AG08396 (cell line): ENCODE measurements around the gene ACACA.
"Not testable (repeated sequence)": the region's sequence is repeated elsewhere in the genome, so short reads cannot be mapped to it uniquely, and the experiment has no call there.

Experiments used
- DNase-seq: peaks from one replicate; pipeline ENCODE4 v3.0.0; 2012; ENCODE audit warnings: low spot score, mixed read lengths

ACACA gene

DNA sequence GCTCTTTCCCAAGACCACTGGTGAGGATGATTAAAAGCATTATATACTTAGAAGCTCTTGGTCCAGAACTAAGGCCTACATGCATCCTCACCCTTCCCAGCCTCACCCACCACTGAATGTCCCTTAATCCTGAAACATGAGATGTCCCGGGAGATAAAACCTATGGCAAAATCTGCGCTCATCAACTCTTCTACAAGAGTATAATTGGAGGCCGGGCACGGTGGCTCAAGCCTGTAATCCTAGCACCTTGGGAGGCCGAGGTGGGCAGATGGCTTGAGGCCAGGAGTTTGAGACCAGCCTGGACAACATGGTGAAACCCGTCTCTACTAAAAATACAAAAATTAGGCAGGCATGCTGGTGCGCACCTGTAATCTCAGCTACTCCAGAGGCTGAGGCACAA lies 13.3 kb downstream of the ACACA start:
- no peak for DNase-seq

DNA sequence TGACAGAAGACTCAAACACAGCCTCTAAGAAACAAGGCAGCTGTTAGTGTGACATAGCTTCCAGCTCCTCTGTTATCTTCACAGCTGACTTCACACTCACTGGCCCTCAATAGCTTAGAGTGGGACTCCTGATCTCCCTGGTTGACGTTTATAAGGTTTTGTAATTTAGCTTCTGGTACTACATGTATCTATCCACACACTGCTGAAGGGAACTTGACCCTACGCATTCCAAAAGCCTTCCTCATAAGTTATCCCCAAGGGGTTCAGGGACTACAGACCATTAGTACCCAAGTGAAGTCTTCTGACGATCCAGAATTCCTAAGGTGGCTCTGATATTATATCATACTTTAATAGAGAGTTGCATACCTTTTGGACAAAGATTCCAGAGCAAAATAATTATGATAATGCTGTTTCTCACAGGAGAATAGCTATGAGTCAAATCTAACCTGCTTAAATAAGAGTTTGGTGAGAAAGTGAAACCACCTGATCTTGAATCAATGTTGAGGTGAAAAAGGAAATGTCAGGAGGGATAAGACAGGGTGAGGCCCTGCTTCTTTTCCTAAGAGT lies 14.5 kb downstream of the ACACA start:
- DNase-seq = peak; percentile 17

DNA sequence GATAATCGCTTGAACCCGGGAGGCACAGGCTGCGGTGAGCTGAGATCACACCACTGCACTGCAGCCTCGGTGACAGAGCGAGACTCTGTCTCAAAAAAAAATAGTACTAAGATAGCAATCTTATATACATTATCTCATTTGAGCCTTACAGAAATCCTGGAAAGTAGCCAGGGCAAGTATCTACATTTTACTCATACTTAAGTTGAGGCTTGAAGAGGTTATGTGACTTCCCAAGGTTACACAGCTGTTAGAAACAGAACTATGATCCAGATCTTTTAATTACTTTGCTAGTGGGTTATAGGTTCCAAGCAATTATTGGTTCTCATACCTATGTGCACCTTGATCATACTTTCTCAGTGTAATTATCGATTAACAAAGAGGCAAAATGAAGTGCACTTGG lies 15.5 kb downstream of the ACACA start:
- DNase-seq = no peak

DNA sequence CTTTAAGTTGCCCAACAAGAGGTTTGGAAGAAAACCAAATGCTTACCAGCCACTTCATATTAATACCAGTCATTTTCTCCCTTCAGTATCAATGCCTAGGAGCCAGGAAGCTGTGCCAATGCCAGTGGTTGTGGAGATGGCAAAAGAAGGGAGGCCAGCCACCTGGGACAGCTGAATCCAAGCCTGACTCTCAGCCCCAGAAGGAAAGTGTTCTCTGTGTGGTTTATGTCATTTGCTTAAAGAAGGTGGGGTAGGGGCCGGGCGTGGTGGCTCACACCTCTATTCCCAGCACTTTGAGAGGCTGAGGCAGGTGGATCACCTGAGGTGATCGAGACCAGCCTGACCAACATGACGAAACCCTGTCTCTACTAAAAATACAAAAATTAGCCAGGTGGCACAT lies 17.5 kb downstream of the ACACA start:
- DNase-seq = no peak

DNA sequence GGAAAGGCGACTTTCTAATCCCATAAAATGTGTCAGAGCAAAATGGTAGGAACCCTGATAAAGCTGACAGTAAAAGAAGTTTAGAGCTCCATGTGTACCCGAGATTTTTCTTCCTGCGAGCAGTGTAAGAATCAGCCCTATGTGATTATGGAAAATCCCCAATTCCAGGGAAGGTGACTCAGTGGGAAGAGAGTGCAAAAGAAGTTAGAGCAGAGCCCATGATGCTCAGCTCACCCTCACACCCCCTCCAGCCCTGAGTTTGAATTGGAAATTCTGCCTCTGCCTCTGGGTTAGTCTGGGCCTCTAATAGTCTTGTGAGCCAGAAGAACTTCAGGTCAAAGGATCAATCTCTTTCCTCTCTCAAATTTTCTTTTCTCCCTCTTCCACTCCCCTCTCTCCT lies 18.4 kb downstream of the ACACA start:
- peak; percentile 32 for DNase-seq

DNA sequence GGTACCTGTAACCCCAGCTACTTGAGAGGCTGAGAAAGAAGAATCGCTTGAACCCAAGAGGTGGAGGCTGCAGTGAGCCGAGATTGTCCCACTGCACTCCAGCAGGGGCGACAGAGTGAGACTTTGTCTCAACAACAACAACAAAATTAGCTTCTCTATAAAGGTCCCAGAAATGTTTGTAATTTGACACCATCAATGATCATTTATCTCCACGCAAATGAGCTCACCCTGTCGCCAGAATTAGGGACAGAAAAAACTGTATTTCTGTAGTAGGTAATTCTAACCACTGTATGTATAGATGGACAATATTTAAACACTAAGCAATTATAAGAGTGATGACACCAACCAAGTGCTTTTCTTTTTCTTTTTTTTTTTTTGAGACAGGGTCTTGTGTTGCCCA lies 20.2 kb downstream of the ACACA start:
- DNase-seq = no peak

DNA sequence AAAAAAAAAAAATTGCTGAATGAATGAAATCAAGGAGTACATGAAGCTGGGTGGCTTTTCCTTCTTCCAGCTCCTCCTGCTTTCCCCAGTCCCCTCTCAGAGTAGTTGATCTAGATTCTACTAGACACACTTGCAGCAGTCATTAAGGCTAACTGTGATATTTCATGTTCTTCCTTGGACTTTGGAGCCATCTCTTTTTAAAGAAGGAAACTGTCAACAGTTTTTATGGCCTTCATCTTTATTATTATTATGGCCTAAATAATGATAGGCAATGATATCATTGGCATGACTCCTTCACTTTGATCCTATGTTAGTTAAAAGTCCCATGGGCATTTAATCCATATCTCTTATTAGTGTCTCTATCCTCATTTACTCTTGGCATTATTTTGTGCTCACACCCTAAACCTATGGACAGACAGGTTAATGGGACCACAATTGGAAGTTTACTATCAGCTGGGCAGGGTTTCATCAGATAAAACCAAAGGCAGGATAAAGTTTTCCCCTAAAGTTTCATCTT lies 21.1 kb downstream of the ACACA start:
- DNase-seq = no peak

DNA sequence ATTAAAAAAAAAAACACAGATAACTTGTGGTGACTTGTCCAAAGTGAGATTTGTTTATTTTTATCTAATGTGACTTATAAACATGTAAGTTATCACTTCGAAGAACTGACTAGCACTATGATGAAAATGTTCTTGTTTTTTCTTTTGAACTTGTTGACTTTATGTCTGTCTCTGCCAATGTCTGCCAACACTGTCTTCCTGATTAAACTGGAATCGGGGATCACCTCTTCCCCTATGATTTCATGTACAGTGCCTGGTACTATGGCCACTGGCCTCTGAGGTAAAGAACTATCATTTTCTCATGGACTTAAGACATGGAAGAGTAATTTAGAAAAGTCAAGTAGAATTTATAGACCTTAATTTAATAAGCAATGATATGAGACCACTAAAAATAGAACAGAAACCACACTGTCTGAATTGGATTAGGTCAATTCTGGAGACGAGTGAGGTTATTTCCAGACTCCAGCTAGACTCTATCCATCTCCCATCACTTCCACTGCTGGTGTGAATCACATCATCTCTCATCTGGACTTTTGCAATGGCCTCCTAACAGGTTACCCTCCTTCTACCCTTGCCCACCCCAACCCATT lies 22.0 kb downstream of the ACACA start:
- no peak for DNase-seq

DNA sequence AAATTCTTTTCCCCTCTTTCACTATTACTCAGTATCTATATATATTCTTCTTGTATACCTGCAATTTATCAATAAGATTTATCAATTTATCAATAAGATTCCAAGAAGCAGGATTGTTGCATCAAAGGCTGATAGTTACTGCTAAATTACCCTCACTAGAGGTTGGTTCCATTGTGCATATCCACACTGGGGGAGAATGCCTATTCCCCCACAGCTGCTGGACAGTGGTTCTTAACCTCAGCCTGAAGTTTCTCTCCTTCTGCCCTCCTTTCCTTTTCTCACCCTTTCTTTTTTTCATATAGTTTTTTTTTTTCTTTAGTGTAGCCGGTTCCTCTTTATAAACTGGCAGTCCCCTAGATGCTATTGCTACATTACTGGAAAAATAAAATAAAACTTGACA lies 24.6 kb downstream of the ACACA start:
- DNase-seq = no peak

DNA sequence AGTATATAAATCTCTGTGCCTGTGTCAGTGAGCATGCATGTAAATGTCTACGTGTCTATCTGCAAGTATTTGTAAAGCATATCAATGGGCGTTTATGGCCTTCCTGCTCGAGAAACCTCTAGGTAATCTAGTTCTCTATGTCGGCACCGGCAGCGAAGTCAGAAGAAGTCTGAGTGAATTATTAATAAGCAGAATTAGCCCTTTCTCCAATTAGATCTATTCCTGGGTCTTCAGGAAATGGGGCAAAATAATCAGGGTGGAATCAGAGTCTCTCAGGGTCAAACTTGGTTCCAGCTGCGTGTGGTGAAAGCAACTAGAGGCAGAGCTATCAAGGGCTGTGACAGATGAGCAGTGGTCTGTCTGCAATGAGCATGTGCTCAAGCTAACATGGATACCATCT lies 30.9 kb downstream of the ACACA start, which contains the start of gene C17orf78:
Gene C17orf78 (plus strand): TSS at position 280 of the 400 bp plus-strand sequence. CDS start 108 bp downstream, at position 388.
- DNase-seq = no peak

DNA sequence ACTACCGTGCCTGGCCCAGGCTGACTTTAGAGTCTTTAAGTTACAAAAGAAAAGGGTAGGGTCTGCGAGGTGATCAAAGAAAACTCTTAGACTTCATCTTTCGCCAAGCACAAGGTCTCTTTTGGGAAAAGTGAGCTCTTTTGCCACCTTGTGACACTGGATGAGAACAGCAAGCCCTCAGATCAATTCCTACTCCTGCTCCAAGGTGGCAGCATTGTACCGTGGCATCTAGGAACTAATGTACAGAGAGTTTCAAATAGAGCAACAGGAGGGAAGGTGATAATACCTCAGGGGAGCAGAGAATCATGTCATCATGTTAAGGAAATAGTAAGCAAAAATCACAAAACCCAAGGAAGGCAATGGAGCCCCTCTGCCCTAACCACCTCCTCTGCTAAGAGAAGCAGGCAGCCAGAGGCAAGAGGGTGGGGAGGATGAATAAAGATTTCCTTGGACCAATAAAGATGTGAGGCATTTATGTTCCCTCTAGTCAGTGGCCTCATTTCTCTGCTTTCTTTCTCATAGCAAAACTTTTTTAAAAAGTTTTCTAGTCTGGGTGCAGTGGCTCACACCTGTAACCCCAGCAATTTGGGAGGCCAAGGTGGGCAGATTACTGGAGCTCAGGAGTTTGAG lies 33.0 kb downstream of the ACACA start:
- DNase-seq = peak; percentile 71

DNA sequence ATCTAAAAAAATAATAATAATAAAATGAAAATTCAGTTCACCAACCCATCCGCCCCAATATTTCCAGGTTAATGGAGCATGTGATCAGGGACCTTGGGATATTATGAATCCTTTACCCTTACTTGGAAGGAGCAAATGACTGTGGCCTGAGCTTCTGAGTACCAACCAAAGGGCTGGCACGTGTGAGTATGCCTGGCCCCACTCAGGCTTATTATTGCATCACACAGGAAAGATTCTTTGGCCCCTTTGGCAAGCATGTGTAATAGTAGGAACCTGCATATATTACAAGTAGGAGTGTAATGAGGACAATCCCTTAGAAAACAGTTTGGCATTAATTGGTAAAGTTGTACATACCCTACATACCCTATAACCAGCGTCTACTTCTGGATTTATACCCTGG lies 38.1 kb downstream of the ACACA start:
- DNase-seq = peak; percentile 11

DNA sequence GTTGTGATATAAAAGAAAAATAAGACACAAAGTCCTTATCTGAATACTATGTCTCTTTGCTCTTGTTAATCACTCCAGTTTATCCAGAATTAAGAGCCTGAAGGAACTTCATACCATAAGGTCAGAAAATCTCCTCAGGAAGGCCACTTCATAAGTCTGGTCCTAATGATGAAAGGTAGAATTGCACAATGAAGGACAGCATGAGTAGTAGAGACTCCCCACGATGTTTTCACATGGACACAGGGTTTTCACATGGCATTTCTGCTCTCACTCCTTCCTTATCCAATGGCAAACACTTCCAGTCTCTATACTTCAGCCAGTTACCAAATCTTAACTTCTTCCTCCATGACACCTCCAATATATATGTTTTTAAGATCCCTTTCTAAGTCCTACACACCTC lies 41.0 kb downstream of the ACACA start:
- no peak for DNase-seq

DNA sequence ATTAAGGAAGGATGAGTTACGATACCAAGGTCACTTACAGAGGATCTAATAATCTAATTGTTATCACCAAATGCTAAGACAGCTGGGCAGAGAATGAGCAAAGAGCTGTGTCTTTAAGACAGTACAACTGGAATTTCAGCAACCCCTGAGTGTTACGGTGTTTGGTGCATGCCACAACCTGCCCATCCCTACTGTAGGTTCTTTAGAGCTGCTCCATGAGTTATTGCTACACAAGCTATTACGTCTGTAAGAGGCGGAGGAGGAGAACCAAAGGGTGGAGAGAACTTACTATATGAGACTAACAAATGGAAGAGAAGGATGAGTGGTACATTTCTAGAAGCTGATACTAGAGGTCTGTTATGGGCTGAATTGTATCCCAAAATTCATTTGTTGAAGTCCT lies 45.1 kb downstream of the ACACA start:
- DNase-seq = no peak

DNA sequence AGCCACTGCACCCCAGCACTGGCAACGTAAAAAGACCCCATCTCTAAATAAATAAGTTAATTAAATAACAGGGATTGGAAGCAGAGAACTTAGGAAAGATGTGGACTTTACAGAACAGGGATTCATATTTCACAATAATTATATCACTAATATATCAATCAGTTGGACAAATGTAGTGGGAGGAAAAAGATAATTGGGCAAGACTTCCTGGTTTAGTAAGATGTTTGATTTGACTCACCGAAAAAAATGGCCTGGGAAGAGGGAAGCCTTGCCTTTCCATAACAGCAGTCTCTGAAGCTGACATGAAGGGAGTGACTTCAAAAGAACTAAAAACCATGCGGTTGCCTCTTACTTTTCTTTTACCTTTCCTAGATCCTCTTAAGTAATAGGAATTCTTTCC lies 46.0 kb downstream of the ACACA start:
- peak; percentile 9 for DNase-seq

DNA sequence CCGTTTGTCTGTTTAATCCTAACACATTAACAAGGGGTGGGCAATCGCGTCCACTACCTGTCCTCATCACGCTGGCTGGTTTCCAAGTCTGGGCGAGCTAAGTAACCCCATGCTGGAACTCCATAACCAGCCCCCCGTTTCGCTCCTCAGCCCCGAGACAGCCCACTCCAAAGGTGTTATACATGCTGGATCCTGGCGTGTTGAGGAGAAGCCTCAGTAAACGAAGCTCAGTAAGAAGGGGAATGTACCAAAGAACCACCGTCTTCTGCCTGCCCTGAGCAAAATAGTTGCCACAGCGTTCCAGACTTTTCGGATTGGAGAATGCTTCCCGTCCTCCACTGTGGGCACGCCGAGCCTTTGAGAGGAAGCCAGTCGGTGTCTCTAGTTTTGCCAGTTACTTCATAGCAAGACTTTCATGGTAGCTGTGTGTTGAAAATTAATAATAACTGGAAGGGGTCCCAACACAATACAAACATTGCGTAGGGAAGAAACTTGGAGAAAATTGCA lies 46.9 kb downstream of the ACACA start:
- DNase-seq = peak; percentile 29

DNA sequence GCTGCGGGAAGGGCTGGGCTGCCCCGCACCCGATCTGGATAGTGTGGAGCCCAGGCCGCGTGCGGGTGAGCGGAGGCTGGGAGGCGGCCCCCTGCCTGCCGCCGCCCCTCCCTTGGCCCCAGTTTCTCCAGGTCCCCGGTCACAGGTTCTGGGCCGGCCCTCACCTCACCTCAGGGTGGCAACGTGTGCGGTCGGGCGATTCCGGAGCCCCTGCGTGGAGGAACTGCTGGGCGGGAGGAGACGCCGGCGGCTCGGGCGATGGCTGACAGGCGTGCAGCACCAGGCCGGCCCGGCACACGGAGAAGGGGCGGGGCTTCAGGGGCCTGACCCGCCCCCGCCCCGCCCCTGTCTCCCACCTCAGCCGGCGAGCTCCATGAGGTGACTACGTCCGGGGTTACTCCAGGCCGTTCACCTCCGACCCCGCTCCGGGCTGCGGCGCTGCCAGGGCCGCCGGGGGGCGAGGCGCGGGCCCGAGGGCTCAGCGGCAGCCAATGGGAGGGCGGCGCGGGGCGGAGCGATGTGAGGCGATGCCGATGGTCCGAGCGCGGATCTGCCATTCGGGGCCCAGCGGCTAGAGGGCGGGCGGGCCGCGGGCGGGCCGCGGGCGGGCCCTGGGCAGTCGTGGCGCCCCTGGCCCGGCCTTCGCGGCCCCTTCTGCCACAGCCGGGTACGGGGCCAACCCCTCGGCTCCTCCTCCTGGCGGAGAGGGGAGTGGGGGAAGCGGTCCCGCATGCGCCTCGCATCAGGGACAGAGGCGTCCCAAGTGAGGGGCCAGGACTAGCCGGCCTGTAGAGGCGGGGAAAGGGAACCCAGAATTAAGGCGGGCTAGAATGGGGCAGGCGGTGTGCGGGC lies 47.6 kb downstream of the ACACA start:
- DNase-seq = peak; percentile 99

DNA sequence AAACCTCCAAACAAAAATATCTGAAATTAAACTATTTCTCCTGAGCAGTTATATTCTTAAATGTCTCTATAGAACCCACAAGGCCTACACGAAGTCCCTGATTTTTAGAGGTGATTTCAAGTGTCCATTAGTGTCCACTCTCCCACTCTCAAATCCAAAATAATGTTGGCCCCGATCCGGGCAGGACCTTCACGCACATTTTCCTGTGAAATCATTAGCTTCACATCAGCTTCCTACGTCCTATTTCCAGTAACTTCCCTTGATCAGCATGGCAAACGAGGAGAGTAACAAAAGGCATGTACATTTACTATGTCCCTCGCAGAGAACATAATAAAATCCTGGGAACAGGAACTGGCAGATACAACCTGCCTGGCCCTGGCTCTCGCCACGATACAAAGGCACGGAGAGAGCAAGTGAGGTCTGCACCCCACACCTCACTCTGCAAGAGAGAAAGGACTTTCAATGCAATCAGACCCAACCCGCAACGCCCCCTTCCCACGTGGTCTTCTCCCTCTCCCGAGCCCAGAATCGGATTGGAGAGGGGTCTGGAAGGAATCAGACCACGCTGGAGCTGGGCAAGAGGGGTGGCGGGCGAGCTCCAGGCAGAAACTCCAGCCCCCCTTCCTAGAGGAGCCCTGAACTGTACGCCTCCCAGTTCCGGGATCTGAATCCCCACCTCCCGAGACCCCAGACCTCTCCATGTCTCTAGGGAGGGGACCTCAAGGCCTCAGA lies 48.4 kb downstream of the ACACA start:
- peak; percentile 68 for DNase-seq

DNA sequence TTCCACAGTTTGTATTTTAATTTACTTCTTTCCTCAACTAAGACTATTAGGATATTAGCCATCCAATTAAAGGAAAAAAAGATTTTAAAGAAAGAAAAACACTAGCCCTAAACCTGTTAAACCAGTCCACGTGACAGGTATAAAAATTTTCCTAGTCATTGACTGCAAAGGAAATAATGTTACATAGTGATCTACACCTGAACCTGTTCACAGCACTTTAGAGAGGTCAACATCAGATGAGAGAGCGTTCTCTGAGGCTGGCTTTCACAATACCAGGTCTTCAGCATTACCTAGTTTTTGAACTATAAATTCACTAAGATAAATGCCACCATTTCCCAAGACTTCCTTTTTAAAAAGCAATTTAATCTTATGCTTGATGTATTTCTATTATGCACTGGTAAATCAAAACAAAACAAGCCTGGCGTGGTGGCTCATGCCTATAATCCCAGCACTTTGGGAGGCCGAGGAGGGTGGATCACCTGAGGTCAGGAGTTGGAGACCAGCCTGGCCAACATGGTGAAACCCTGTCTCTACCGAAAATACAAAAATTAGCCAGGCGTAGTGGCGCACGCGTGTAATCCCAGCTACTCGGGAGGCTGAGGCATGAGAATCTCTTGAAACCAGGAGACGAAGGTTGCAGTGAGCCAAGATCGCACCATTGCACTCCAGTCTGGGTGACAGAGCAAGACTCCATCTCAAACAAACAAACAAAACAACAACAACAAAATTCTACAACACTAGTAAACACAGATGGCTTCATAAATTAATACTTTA lies 49.7 kb downstream of the ACACA start:
- DNase-seq = not testable (repeated sequence)

DNA sequence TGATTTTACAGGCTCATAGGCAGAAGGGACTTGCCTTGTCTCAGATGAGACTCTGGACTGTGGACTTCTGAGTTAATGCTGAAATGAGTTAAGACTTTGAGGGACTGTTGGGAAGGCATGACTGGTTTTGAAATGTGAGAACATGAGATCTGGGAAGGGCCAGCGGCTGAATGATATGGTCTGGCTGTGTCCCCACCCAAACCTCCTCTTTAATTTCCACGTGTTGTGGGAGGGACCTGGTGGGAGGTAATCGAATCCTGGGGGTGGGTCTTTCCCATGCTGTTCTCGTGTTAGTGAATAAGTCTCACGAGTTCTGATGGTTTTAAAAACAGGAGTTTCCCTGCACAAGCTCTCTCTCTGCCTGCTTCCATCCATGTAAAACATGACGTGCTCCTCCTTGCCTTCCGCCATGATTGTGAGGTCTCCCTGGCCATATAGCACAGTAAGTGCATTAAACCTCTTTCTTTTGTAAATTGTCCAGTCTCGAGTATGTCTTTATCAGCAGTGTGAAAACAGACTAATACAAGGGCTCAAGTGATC lies 59.7 kb downstream of the ACACA start:
- DNase-seq = not testable (repeated sequence)

DNA sequence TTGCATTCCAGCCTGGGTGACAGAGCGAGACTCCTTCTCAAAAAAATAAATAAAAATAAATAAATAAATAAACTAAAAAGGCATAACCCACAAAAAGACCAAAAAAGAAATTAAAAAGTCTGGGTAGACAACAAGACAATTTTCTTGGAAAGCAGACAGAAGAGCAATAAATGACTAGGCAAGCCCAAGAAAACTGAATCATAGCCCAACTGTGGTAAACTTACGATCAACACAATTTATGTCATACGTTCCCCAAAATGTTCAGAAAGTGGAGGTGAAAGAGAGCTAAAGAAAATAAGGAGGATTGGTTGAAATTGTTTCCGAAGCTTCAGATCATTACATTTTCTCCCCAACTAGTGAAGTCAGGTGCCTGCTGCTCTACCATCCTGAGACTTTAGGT lies 62.1 kb downstream of the ACACA start:
- DNase-seq = no peak
